Forelimb muscle (tissue), 1 donor: Measurements from ENCODE around the gene GATA2. TPM values are rescaled to one million over a fixed set of nuclear protein-coding genes. Genes with fewer than 3 reads are reported as not detected.

Experiments used
- DNase-seq: peaks from one replicate; pipeline ENCODE4 v3.0.0-alpha.2; 2013; ENCODE audit warnings: low read depth
- polyA plus RNA-seq: library from polyadenylated mRNA; unstranded; fragments of 120-200 nt; gene quantifications from one replicate; pipeline ENCODE4 v1.2.1, GENCODE V29; 2013; ENCODE audit not compliant: insufficient read length

The GATA2 gene
- polyA plus RNA-seq, 1 donor = 2.9 TPM

GRCh38 chr3:128502712-128503111 is 9.7 kb upstream of the GATA2 start:
- DNase-seq = no peak

- no peak for DNase-seq
These were observed 8.4 kb upstream of the GATA2 start for GRCh38 chr3:128501431-128501830.

- DNase-seq = no peak
These were observed 7.6 kb upstream of the GATA2 start for GRCh38 chr3:128500556-128500955.

GRCh38 chr3:128499724-128500275 is 6.8 kb upstream of the GATA2 start:
- no peak for DNase-seq

GRCh38 chr3:128498901-128499530 is 6.0 kb upstream of the GATA2 start:
- no peak for DNase-seq

GRCh38 chr3:128498127-128498626 is 5.2 kb upstream of the GATA2 start:
- no peak for DNase-seq

- no peak for DNase-seq
These were observed 4.5 kb upstream of the GATA2 start for GRCh38 chr3:128497305-128498126.

GRCh38 chr3:128496602-128497304 is 3.8 kb upstream of the GATA2 start:
- no peak for DNase-seq

- no peak for DNase-seq
These were observed 3.1 kb upstream of the GATA2 start for GRCh38 chr3:128496019-128496601.

- no peak for DNase-seq
These were observed 2.5 kb upstream of the GATA2 start for GRCh38 chr3:128495435-128495970.

- no peak for DNase-seq
These were observed 1.3 kb upstream of the GATA2 start for GRCh38 chr3:128494367-128494650.

- no peak for DNase-seq
These were observed 767 bp upstream of the GATA2 start for GRCh38 chr3:128493570-128494366.

- no peak for DNase-seq
These were observed 895 bp downstream of the GATA2 start for GRCh38 chr3:128491941-128492670.

- no peak for DNase-seq
These were observed 1.4 kb downstream of the GATA2 start for GRCh38 chr3:128491691-128491940.

GRCh38 chr3:128490915-128491690 is 1.9 kb downstream of the GATA2 start:
- DNase-seq = no peak

GRCh38 chr3:128490650-128490914 is 2.4 kb downstream of the GATA2 start:
- no peak for DNase-seq

GRCh38 chr3:128489927-128490649 is 2.9 kb downstream of the GATA2 start:
- no peak for DNase-seq

- DNase-seq = no peak
These were observed 3.4 kb downstream of the GATA2 start for GRCh38 chr3:128489674-128489926.

GRCh38 chr3:128488991-128489673 is 3.9 kb downstream of the GATA2 start:
- no peak for DNase-seq
